K562 (cell line): ENCODE data around the gene USP20. TPM values are rescaled to one million over a fixed set of nuclear protein-coding genes. Genes with fewer than 3 reads are reported as not detected.

Source experiments
- ADNP ChIP-seq: fragments of 200-800 bp; sonication (Bioruptor generic); IDR thresholded peaks from 2 replicates; pipeline ENCODE4 v1.6.1; 2016; ENCODE audit warnings: missing genetic modification characterization, missing compliant biosample characterization
- ATF1 ChIP-seq, 2 experiments: fragments of 450-650 bp in 1 of 2; IDR thresholded peaks; 2 replicates each; pipeline ENCODE4 v1.6.1; 2016; ENCODE audit warnings: missing compliant biosample characterization in 1 of 2, missing genetic modification characterization in 1 of 2
- BHLHE40 ChIP-seq: IDR thresholded peaks from 2 replicates; pipeline ENCODE4 v1.6.1; 2011; ENCODE audit warnings: low read length, improper control_type of control experiment
- CHD1 ChIP-seq: fragments of 200-600 bp; sonication (generic); IDR thresholded peaks from one replicate; pipeline ENCODE4 v1.6.1; 2012; ENCODE audit warnings: mild to moderate bottlenecking, moderate library complexity, low read length, inconsistent platforms
- CHD2 ChIP-seq: IDR thresholded peaks from 2 replicates; pipeline ENCODE4 v1.6.1; 2011; ENCODE audit warnings: low read depth, low read length
- CSDE1 ChIP-seq, 2 experiments: fragments of 450-650 bp; IDR thresholded peaks; 2 replicates each; pipeline ENCODE4 v1.6.1; 2016; ENCODE audit warnings: mild to moderate bottlenecking in 1 of 2
- CXXC5 ChIP-seq: fragments of 250-450 bp; sonication (Bioruptor Pico); IDR thresholded peaks from 2 replicates; pipeline ENCODE4 v1.8.0; 2022; ENCODE audit warnings: inconsistent platforms, mild to moderate bottlenecking, moderate library complexity
- DMBX1 ChIP-seq: fragments of 250-450 bp; sonication (Bioruptor Pico); IDR thresholded peaks from 2 replicates; pipeline ENCODE4 v1.8.0; 2022; ENCODE audit warnings: inconsistent platforms, mild to moderate bottlenecking, moderate library complexity, borderline replicate concordance
- ETV1 ChIP-seq: fragments of 450-650 bp; conservative IDR thresholded peaks from 2 replicates; pipeline ENCODE4 v1.6.1; 2016; ENCODE audit warnings: missing genetic modification characterization, control low read depth, low read depth, missing compliant biosample characterization
- FOXK2 ChIP-seq, 2 experiments: fragments of 450-650 bp; IDR thresholded peaks in 1 of 2; conservative IDR thresholded peaks in 1 of 2; 2 replicates each; pipeline ENCODE4 v1.6.1; 2016; ENCODE audit warnings: low read depth in 2 of 2, mild to moderate bottlenecking in 1 of 2
- GMEB1 ChIP-seq: fragments of 250-450 bp; sonication (Bioruptor Pico); IDR thresholded peaks from 2 replicates; pipeline ENCODE4 v1.4.0; 2020; ENCODE audit warnings: mild to moderate bottlenecking
- KLF16 ChIP-seq: IDR thresholded peaks from 2 replicates; pipeline ENCODE4 v1.6.1; 2016; ENCODE audit warnings: antibody characterized with exemption
- MCM3 ChIP-seq: fragments of 450-650 bp; IDR thresholded peaks from 2 replicates; pipeline ENCODE4 v1.6.1; 2016
- PHF8 ChIP-seq: fragments of 200-600 bp; sonication (generic); IDR thresholded peaks from 2 replicates; pipeline ENCODE4 v1.6.1; 2012; ENCODE audit warnings: mixed run types, mild to moderate bottlenecking, inconsistent platforms, low read length, moderate library complexity, borderline replicate concordance
- RBM15 ChIP-seq: fragments of 200-400 bp; formaldehyde crosslinking; IDR thresholded peaks from 2 replicates; pipeline ENCODE4 v1.6.1; 2018; ENCODE audit warnings: mild to moderate bottlenecking, low read length, moderate library complexity; ENCODE audit not compliant: insufficient read depth
- RCOR1 ChIP-seq, 2 experiments: IDR thresholded peaks; 2 replicates each; pipeline ENCODE4 v1.6.1; 2012; ENCODE audit warnings: low read depth in 2 of 2, low read length in 2 of 2, borderline replicate concordance in 1 of 2, improper control_type of control experiment in 1 of 2
- SMAD4 ChIP-seq: fragments of 250-450 bp; sonication (Bioruptor Pico); conservative IDR thresholded peaks from 2 replicates; pipeline ENCODE4 v1.8.0; 2021; ENCODE audit warnings: inconsistent platforms, mild to moderate bottlenecking, moderate library complexity
- SPI1 ChIP-seq: IDR thresholded peaks from 2 replicates; pipeline ENCODE4 v1.6.1; 2011; ENCODE audit warnings: low read depth, low read length, control low read depth, borderline replicate concordance
- TGIF2 ChIP-seq: sonication (generic); formaldehyde crosslinking; IDR thresholded peaks from 2 replicates; pipeline ENCODE4 v1.8.1; 2022; ENCODE audit warnings: mild to moderate bottlenecking, missing genetic modification reagents, moderate library complexity
- YY1 ChIP-seq, 3 experiments: IDR thresholded peaks; 2 replicates each; pipeline ENCODE4 v1.6.1; 2011; ENCODE audit warnings: low read length in 2 of 3, mild to moderate bottlenecking in 2 of 3, moderate library complexity in 2 of 3, borderline replicate concordance in 1 of 3, control low read depth in 1 of 3, low read depth in 1 of 3; ENCODE audit not compliant: insufficient read depth in 3 of 3, insufficient replicate concordance in 2 of 3, control insufficient read depth in 1 of 3, insufficient read length in 1 of 3; ENCODE audit errors: extremely low read depth in 1 of 3
- ZFPM2 ChIP-seq: fragments of 250-450 bp; sonication (Bioruptor Pico); IDR thresholded peaks from 2 replicates; pipeline ENCODE4 v1.5.1; 2022; ENCODE audit warnings: mild to moderate bottlenecking
- ZNF316 ChIP-seq: fragments of 450-650 bp; IDR thresholded peaks from 2 replicates; pipeline ENCODE4 v1.6.1; 2016
- ZNF444 ChIP-seq: fragments of 250-450 bp; sonication (Bioruptor Pico); IDR thresholded peaks from 2 replicates; pipeline ENCODE4 v1.4.0; 2020; ENCODE audit warnings: mild to moderate bottlenecking, moderate library complexity
- ZNF445 ChIP-seq: fragments of 250-450 bp; sonication (Bioruptor Pico); IDR thresholded peaks from 2 replicates; pipeline ENCODE4 v1.4.0; 2020; ENCODE audit warnings: low read depth, mild to moderate bottlenecking, moderate library complexity
- ZNF785 ChIP-seq: fragments of 250-450 bp; sonication (Bioruptor Pico); IDR thresholded peaks from 2 replicates; pipeline ENCODE4 v1.4.0; 2020; ENCODE audit warnings: mild to moderate bottlenecking
- polyA plus RNA-seq, 8 experiments: library from polyadenylated mRNA; depleted of rRNA in 4 of 8; stranded (reverse) in 5 of 8; unstranded in 3 of 8; fragments of >200 nt; fragmentation: Nextera tagmentation in 2 of 8; fragmentation: Illumina TruSeq in 1 of 8; extraction: Ambion mirVana in 2 of 8; extraction: Trizol in 1 of 8; gene quantifications; 2 replicates each; pipeline versions ENCODE4 v1.2.1 to v1.2.3, GENCODE V29; 2011 to 2014; ENCODE audit warnings: inconsistent platforms in 1 of 8, missing spikeins in 1 of 8
- total RNA-seq, 7 experiments: library from RNA; depleted of rRNA in 6 of 7; stranded (reverse); fragments of >200 nt in 6 of 7; fragmentation: Illumina TruSeq in 2 of 7; extraction: Trizol in 2 of 7; gene quantifications; 2 replicates each; pipeline versions ENCODE4 v1.2.1 to v1.2.3, GENCODE V29; 2011 to 2021; ENCODE audit warnings: low replicate concordance in 1 of 7
- TF ChIP-seq, protein P1 (sequence below), 2 experiments: fragments of 450-650 bp in 1 of 2; sonication (generic) in 1 of 2; formaldehyde crosslinking in 1 of 2; IDR thresholded peaks in 1 of 2; conservative IDR thresholded peaks in 1 of 2; 2 replicates each; pipeline versions ENCODE4 v1.6.1 to v1.8.1; 2016 to 2023; ENCODE audit warnings: mild to moderate bottlenecking in 2 of 2, moderate library complexity in 2 of 2, inconsistent platforms in 1 of 2, missing genetic modification reagents in 1 of 2

USP20 gene
- total and polyA plus RNA-seq, 9 of the 15 experiments (the other 6 are each of a cell fraction or from before 2014, with no cell fraction given): 1.9 to 136 (median 49.1) TPM

DNA sequence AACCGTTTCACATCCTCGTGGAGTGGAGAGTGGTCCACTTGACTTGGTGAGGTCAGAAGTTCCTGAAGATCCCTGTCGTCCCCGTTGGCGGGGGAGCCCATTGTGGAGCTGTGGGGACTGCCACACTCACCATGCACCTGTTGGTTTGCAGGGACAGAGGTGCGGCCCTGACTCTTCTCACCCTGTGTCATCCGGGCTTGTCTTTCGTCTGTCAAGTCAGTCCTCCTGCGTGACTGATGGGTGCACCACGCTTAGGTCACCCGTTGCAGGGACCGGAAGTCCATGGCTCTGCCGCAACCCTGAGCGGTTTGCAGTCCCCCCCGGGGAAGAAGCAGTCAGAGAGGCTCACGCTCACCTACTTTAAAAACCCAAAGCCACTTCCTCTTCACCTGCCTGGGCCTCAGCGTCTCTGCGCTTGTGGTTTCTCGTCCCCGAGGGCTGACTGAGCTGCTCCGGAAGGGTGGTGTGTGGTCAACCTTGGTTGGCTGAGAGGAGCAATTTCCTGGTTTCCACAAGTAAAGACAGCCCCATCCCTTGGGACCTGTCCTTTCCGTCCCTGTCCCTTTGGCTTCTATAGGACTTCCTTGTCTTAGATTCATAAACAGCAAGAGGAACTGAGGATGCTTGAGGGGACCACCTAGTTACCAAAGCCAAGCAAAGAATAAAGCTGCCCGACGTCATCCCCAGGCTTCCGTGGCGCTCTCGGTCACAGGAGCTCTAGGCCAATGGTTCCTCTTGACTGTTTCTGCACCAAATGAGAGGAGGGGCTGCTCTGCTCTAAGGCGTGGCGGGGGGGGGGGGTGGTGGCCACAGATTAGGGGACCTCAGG, 53.2 kb downstream of the USP20 start (continued):
- no peak for TF ChIP-seq ZFPM2
- peak; percentile 43 for TF ChIP-seq CXXC5
- peak; percentile 65; the same call in 1 of the 2 replicates for TF ChIP-seq DMBX1
- no peak for TF ChIP-seq ADNP (tag)
- TF ChIP-seq ZNF316: no peak
- TF ChIP-seq, protein P1, sequence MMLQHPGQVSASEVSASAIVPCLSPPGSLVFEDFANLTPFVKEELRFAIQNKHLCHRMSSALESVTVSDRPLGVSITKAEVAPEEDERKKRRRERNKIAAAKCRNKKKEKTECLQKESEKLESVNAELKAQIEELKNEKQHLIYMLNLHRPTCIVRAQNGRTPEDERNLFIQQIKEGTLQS (IDR thresholded peaks at IDR 0.05): no peak
- TF ChIP-seq, protein P1 (CRISPR knock-in tag; conservative IDR thresholded peaks at IDR 0.05): peak; percentile 45; the same call in 1 of the 2 replicates
- peak; percentile 40; the same call in 1 of the 2 replicates for TF ChIP-seq SMAD4 (CRISPR knock-in tag)
- peak; percentile 39; the same call in 1 of the 2 replicates for TF ChIP-seq PHF8
- TF ChIP-seq RBM15: no peak
- no peak for TF ChIP-seq ATF1 (CRISPR knock-in tag; IDR thresholded peaks at IDR 0.05)
- no peak for TF ChIP-seq ATF1 (tag; IDR thresholded peaks at IDR 0.05)
- TF ChIP-seq CSDE1 (IDR thresholded peaks at IDR 0.05): no peak
- no peak for TF ChIP-seq FOXK2 (conservative IDR thresholded peaks at IDR 0.05 in 1 of 2, IDR thresholded peaks at IDR 0.05 in 1 of 2; ENCODE audit: low read depth in 2 of 2)
- no peak for TF ChIP-seq CHD2
- TF ChIP-seq YY1 (IDR thresholded peaks at IDR 0.05; ENCODE audit: borderline replicate concordance in 1 of 3, control insufficient read depth in 1 of 3, extremely low read depth in 1 of 3, insufficient read depth in 3 of 3, insufficient read length in 1 of 3, insufficient replicate concordance in 2 of 3, low read depth in 1 of 3, low read length in 2 of 3): peak in 1 of 3 experiments; percentile 51
- no peak for TF ChIP-seq KLF16
- TF ChIP-seq BHLHE40: peak; percentile 76
- peak; percentile 94 for TF ChIP-seq ETV1 (tag)
- TF ChIP-seq ZNF445 (CRISPR knock-in tag): no peak
- TF ChIP-seq MCM3: no peak
- TF ChIP-seq ZNF785: no peak
- TF ChIP-seq SPI1: peak; percentile 92
- TF ChIP-seq GMEB1 (CRISPR knock-in tag): 0 out of 2 replicates have a peak, but pooled peaks have one; percentile 15
- no peak for TF ChIP-seq TGIF2 (CRISPR knock-in tag)
- TF ChIP-seq ZNF444: 0 out of 2 replicates have a peak, but pooled peaks have one; percentile 26
- TF ChIP-seq CHD1: no peak
- 0 out of 4 replicates have a peak, but pooled peaks of 1 of the 2 experiments have one; percentile 6 for TF ChIP-seq RCOR1 (IDR thresholded peaks at IDR 0.05; ENCODE audit: borderline replicate concordance in 1 of 2, low read depth in 2 of 2, low read length in 2 of 2)
